ENCODE results near the gene SYT10.

The SYT10 gene

GRCh38 chr12:33439587-33440011 lies at the start of gene SYT10:
Gene SYT10 (minus strand): TSS chr12:33439819. CDS start chr12:33439522, 297 bp downstream.
- no peak within 1 kb of the TSS for H3K27ac Mint-ChIP-seq

GRCh38 chr12:33488036-33488435 lies 48.4 kb upstream of the SYT10 start:
- no peak overlapping the region for H3K4me3 Mint-ChIP-seq
- H3K36me3 Mint-ChIP-seq (ENCODE audit: low read depth), result no peaks in the 10 kb centered on the region
- no peaks in the 10 kb centered on the region for H3K9me3 Mint-ChIP-seq
- H3K27me3 Mint-ChIP-seq (ENCODE audit: low read depth, poor library complexity), result no peaks in the 10 kb centered on the region
- H3K4me1 Mint-ChIP-seq, result no peaks in the 10 kb centered on the region
- no peak overlapping the region for H3K27ac Mint-ChIP-seq
- DNase-seq, result no peak
- TF ChIP-seq CTCF (IDR thresholded peaks at IDR 0.05), result no peak

More at GRCh38 chr12:33439587-33440011, at the start of gene SYT10:
- Mint-ChIP-seq H3K4me3 (peak within 1 kb of the TSS; percentile 90), H3K36me3 (ENCODE audit: low read depth) (no peaks in the 10 kb centered on the region), H3K27me3 (ENCODE audit: low read depth, poor library complexity) (peaks cover 89% of the 10 kb centered on the region), H3K4me1 (peaks cover 9% of the 10 kb centered on the region), H3K9me3 (no peaks in the 10 kb centered on the region)
- no peak for TF ChIP-seq CTCF (IDR thresholded peaks at IDR 0.05)
- peak; percentile 74 for DNase-seq

GRCh38 chr12:33486058-33486457 lies 46.4 kb upstream of the SYT10 start:
- Mint-ChIP-seq H3K27ac (no peak overlapping the region), H3K4me3 (no peak overlapping the region), H3K9me3 (no peaks in the 10 kb centered on the region), H3K27me3 (ENCODE audit: low read depth, poor library complexity) (peaks cover 3% of the 10 kb centered on the region), H3K4me1 (no peaks in the 10 kb centered on the region), H3K36me3 (ENCODE audit: low read depth) (no peaks in the 10 kb centered on the region)
- DNase-seq, result no peak
- no peak for TF ChIP-seq CTCF (IDR thresholded peaks at IDR 0.05)

- no peak overlapping the region for H3K27ac Mint-ChIP-seq
Measured at GRCh38 chr12:33484161-33484560, 44.5 kb upstream of the SYT10 start.

GRCh38 chr12:33480366-33480765 lies 40.7 kb upstream of the SYT10 start:
- no peaks in the 10 kb centered on the region for H3K9me3 Mint-ChIP-seq
- no peak for TF ChIP-seq CTCF (IDR thresholded peaks at IDR 0.05)
- H3K27ac Mint-ChIP-seq, result no peak overlapping the region
- no peaks in the 10 kb centered on the region for H3K36me3 Mint-ChIP-seq (ENCODE audit: low read depth)
- H3K4me1 Mint-ChIP-seq, result no peaks in the 10 kb centered on the region
- DNase-seq, result no peak
- H3K4me3 Mint-ChIP-seq, result no peak overlapping the region
- peaks cover 9% of the 10 kb centered on the region for H3K27me3 Mint-ChIP-seq (ENCODE audit: low read depth, poor library complexity)

More at GRCh38 chr12:33484161-33484560, 44.5 kb upstream of the SYT10 start:
- no peak for TF ChIP-seq CTCF (IDR thresholded peaks at IDR 0.05)
- H3K27me3 Mint-ChIP-seq (ENCODE audit: low read depth, poor library complexity), result peaks cover 7% of the 10 kb centered on the region
- no peaks in the 10 kb centered on the region for H3K9me3 Mint-ChIP-seq
- H3K4me1 Mint-ChIP-seq, result no peaks in the 10 kb centered on the region
- H3K36me3 Mint-ChIP-seq (ENCODE audit: low read depth), result no peaks in the 10 kb centered on the region
- DNase-seq, result no peak
- H3K4me3 Mint-ChIP-seq, result no peak overlapping the region

GRCh38 chr12:33476058-33476457 lies 36.4 kb upstream of the SYT10 start:
- Mint-ChIP-seq H3K9me3 (no peaks in the 10 kb centered on the region), H3K27ac (no peak overlapping the region), H3K4me3 (no peak overlapping the region), H3K27me3 (ENCODE audit: low read depth, poor library complexity) (peaks cover 6% of the 10 kb centered on the region), H3K4me1 (no peaks in the 10 kb centered on the region), H3K36me3 (ENCODE audit: low read depth) (no peaks in the 10 kb centered on the region)
- no peak for TF ChIP-seq CTCF (IDR thresholded peaks at IDR 0.05)
- DNase-seq, result no peak
